Thoracic aorta (tissue), 2 donors: ENCODE measurements around the gene SMAD1. TPM values are rescaled to one million over a fixed set of nuclear protein-coding genes. Genes with fewer than 3 reads are reported as not detected.

Experiments
- ATAC-seq: fragments of 150-250 bp; one replicate; pipeline ENCODE4 v1.8.0; 2017; ENCODE audit warnings: low read depth; ENCODE audit not compliant: insufficient number of reproducible peaks, low FRiP score
- DNase-seq: peaks from one replicate; pipeline ENCODE4 v3.0.0-alpha.2; 2020; ENCODE audit warnings: low spot score
- H3K27ac ChIP-seq, 2 donors: fragments of 200-600 bp; sonication (generic); 1 replicate in 1 of 2; 2 replicates in 1 of 2; pipeline ENCODE4 v1.5.1; 2016; ENCODE audit warnings: mild to moderate bottlenecking in 2 of 2, moderate library complexity in 2 of 2
- H3K27me3 ChIP-seq: fragments of 200-600 bp; sonication (generic); replicated peaks from 2 replicates; pipeline ENCODE4 v1.6.0; 2016; ENCODE audit warnings: mild to moderate bottlenecking; ENCODE audit not compliant: insufficient read depth
- H3K36me3 ChIP-seq: fragments of 200-600 bp; sonication (generic); one replicate; pipeline ENCODE4 v1.5.1; 2016
- H3K4me1 ChIP-seq, 2 donors: fragments of 200-600 bp; sonication (generic); 1 replicate in 1 of 2; 2 replicates in 1 of 2; pipeline versions ENCODE4 v1.5.1 to v1.6.0; 2016; ENCODE audit warnings: low read depth in 2 of 2, mild to moderate bottlenecking in 1 of 2; ENCODE audit not compliant: control insufficient read depth in 1 of 2
- H3K4me3 ChIP-seq: fragments of 200-600 bp; sonication (generic); 2 replicates; pipeline ENCODE4 v1.5.1; 2016; ENCODE audit warnings: mild to moderate bottlenecking
- H3K9me3 ChIP-seq: fragments of 200-600 bp; sonication (generic); 2 replicates; pipeline ENCODE4 v1.5.1; 2016
- CTCF ChIP-seq: fragments of 200-600 bp; sonication (generic); IDR thresholded peaks from one replicate; pipeline ENCODE4 v1.5.1; 2019; ENCODE audit warnings: antibody characterized with exemption
- total RNA-seq, 2 donors: library from RNA; depleted of rRNA; stranded (reverse); fragments of >200 nt; gene quantifications; one replicate each; pipeline versions ENCODE4 v1.1.0 to v1.2.3, GENCODE V29; 2016

The SMAD1 gene
- total RNA-seq, 2 donors from 2014 or later: 39.9 to 55.2 TPM

GRCh38 chr4:145482209-145483037 is 770 bp downstream of the SMAD1 start:
- TF ChIP-seq CTCF: no peak
- Histone ChIP-seq H3K27ac (peak overlapping the region; percentile 91 to 93), H3K27me3 (no peaks in the 10 kb centered on the region), H3K4me3 (peak overlapping the region; percentile 96), H3K36me3 (no peaks in the 10 kb centered on the region), H3K4me1 (peaks cover 4 to 24% of the 10 kb centered on the region in 2 donors), H3K9me3 (no peaks in the 10 kb centered on the region)
- ATAC-seq: peak; percentile 13
- no peak for DNase-seq

- Histone ChIP-seq H3K36me3 (no peaks in the 10 kb centered on the region), H3K4me3 (peak overlapping the region; percentile 96), H3K27ac (no peak overlapping the region), H3K4me1 (peaks cover 4 to 25% of the 10 kb centered on the region in 2 donors), H3K27me3 (no peaks in the 10 kb centered on the region), H3K9me3 (no peaks in the 10 kb centered on the region)
- ATAC-seq (no peak), DNase-seq (no peak)
- TF ChIP-seq CTCF: no peak
Observed at GRCh38 chr4:145483514-145483913, 1.9 kb downstream of the SMAD1 start.

GRCh38 chr4:145484225-145484846 is 2.7 kb downstream of the SMAD1 start:
- TF ChIP-seq CTCF: no peak
- no peak for ATAC-seq
- no peaks in the 10 kb centered on the region for H3K36me3 ChIP-seq
- no peak overlapping the region for H3K4me3 ChIP-seq
- DNase-seq: no peak
- H3K27me3 ChIP-seq: no peaks in the 10 kb centered on the region
- no peaks in the 10 kb centered on the region for H3K9me3 ChIP-seq
- H3K4me1 ChIP-seq: peaks cover 4 to 25% of the 10 kb centered on the region in 2 donors
- no peak overlapping the region for H3K27ac ChIP-seq

GRCh38 chr4:145485120-145485519 is 3.5 kb downstream of the SMAD1 start:
- DNase-seq: no peak
- no peaks in the 10 kb centered on the region for H3K36me3 ChIP-seq
- H3K4me3 ChIP-seq: no peak overlapping the region
- no peaks in the 10 kb centered on the region for H3K27me3 ChIP-seq
- no peaks in the 10 kb centered on the region for H3K9me3 ChIP-seq
- no peak for ATAC-seq
- H3K27ac ChIP-seq: no peak overlapping the region
- TF ChIP-seq CTCF: no peak
- peaks cover 4 to 25% of the 10 kb centered on the region in 2 donors for H3K4me1 ChIP-seq

- TF ChIP-seq CTCF: no peak
- H3K27me3 ChIP-seq: no peaks in the 10 kb centered on the region
- no peak for ATAC-seq
Observed at GRCh38 chr4:145486603-145487002, 5.0 kb downstream of the SMAD1 start.

More at GRCh38 chr4:145486603-145487002, 5.0 kb downstream of the SMAD1 start:
- Histone ChIP-seq H3K4me3 (no peak overlapping the region), H3K9me3 (no peaks in the 10 kb centered on the region), H3K4me1 (peaks cover 4 to 25% of the 10 kb centered on the region in 2 donors), H3K36me3 (no peaks in the 10 kb centered on the region), H3K27ac (no peak overlapping the region)
- DNase-seq: no peak
